PC-3 (cell line): ENCODE measurements around the gene HIPK1.

ENCODE experiments used
- CTCF ChIP-seq: fragments of 300-600 bp; sonication (generic); conservative IDR thresholded peaks from 2 replicates; pipeline ENCODE4 v1.5.1; 2017; ENCODE audit warnings: antibody characterized with exemption, low read depth, mild to moderate bottlenecking, low read length
- EZH2 ChIP-seq: fragments of 300-600 bp; sonication (generic); IDR thresholded peaks from one replicate; pipeline ENCODE4 v1.6.1; 2017; ENCODE audit warnings: antibody characterized with exemption, mild to moderate bottlenecking, low read length; ENCODE audit not compliant: unreplicated experiment

GRCh38 chr1:113922957-113923356, 6.2 kb upstream of the HIPK1 start:
- TF ChIP-seq EZH2 (no peak), CTCF (no peak)
